Ectodermal cell (in vitro differentiated cells): ENCODE measurements around the gene MCAT.
A peak's percentile ranks its signal among the peaks of the same experiment; 100 is the strongest.

Experiments used
- H3K27ac ChIP-seq: 2 replicates; pipeline ENCODE4 v1.7.0; 2013; ENCODE audit warnings: mild to moderate bottlenecking, low read depth, low read length; ENCODE audit not compliant: insufficient read depth, poor library complexity, severe bottlenecking
- H3K27me3 ChIP-seq: 2 replicates; pipeline ENCODE4 v1.7.0; 2013; ENCODE audit warnings: mild to moderate bottlenecking, low read length; ENCODE audit not compliant: insufficient read depth, control insufficient read depth, poor library complexity, severe bottlenecking
- H3K36me3 ChIP-seq: one replicate; pipeline ENCODE4 v1.7.0; 2013; ENCODE audit warnings: low read length; ENCODE audit not compliant: control insufficient read depth, insufficient read depth
- H3K4me1 ChIP-seq: one replicate; pipeline ENCODE4 v1.7.0; 2013; ENCODE audit warnings: low read length; ENCODE audit not compliant: control insufficient read depth, insufficient read depth
- H3K4me3 ChIP-seq: 2 replicates; pipeline ENCODE4 v1.7.0; 2013; ENCODE audit warnings: low read depth, low read length, control low read depth; ENCODE audit not compliant: insufficient read depth
- H3K9me3 ChIP-seq: 2 replicates; pipeline ENCODE4 v1.7.0; 2013; ENCODE audit warnings: mild to moderate bottlenecking, low read length, moderate library complexity; ENCODE audit not compliant: control insufficient read depth
- WGBS, 2 experiments: methylation state at CpG; one replicate each; pipeline ENCODE4 v1.1.7; 2013; ENCODE audit warnings: missing lambda C conversion rate in 2 of 2; 5-methylcytosine and 5-hydroxymethylcytosine counted together

MCAT gene

DNA sequence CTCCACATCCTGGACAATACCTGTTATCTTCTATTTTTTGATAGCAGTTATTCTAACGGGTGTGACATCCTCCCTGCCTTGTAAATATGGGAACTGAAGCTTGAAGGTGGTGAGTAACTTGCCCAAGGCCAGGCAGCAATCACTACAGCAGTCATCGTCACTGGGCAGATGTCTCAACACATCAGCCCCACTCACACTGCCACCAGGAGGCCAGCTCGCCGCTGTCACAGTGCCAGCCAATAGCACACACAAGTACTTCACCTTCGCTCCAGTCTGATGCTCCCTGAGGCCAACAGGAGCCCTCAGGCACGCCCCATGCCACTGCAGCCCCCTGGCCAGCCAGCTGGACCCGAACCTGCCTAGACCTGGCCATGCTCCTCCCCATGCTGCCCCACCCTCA, 49.1 kb downstream of the MCAT start:
- Histone ChIP-seq H3K9me3 (peaks cover 3% of the 10 kb centered on the region), H3K4me1 (no peaks in the 10 kb centered on the region), H3K36me3 (no peaks in the 10 kb centered on the region), H3K27me3 (no peaks in the 10 kb centered on the region), H3K4me3 (no peak overlapping the region), H3K27ac (no peak overlapping the region)
- whole genome bisulfite sequencing, 2 experiments, result 82 to 86% methylated on average over 7 of the region's 7 CpGs

DNA sequence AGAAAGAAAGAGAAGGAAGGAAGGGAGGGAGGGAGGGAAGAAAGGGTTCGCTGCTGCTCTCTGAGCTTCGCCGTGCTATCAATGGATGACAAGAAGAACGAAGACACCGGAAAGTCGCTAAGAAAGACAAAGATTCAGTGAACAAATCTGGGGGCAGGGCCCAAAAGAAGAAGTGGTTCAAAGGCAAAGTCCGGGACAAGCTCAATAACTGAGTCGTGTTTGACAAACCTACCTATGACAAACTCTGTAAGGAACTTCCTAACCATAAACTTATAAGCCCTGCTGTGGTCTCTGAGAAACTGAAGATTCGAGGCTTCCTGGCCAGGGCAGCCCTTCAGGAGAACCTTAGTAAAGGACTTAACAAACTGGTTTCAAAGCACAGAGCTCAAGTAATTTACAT, 51.1 kb downstream of the MCAT start:
- no peaks in the 10 kb centered on the region for H3K4me1 ChIP-seq
- 92% methylated on average over 9 of the region's 9 CpGs for WGBS, 2 experiments
- peaks cover 3% of the 10 kb centered on the region for H3K9me3 ChIP-seq
- no peak overlapping the region for H3K4me3 ChIP-seq
- H3K27me3 ChIP-seq, result no peaks in the 10 kb centered on the region
- no peak overlapping the region for H3K27ac ChIP-seq
- no peaks in the 10 kb centered on the region for H3K36me3 ChIP-seq

DNA sequence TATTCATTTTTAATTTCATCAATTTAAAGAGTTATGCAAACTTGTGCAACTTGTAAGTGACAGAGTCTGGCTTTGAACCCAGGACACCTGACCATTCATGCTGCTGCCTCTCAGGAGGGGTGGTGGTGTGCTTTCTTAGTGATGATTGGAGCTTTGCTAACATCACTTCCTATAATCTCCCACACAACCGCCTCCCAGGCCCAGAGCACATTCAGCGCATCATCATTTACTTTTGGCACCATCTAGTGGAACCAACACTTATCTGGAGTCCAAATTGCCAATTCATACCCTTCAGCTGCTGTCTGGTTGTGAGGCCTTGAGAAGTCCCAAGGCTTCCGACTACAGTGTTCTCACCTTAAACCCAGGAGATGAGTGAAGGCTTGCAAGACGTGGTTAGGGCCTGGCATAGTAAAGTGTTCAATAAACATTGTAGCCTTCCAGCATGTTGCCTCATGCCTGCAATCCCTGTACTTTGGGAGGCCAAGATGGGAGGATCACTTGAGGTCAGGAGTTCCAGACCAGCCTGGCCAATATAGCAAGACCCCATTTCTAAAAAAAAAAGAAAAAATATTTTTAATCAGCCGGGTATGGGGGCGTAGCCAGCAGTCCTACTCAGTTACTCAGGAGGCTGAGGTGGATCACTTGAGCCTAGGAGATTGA, 52.9 kb downstream of the MCAT start:
- Histone ChIP-seq H3K4me1 (no peaks in the 10 kb centered on the region), H3K9me3 (no peaks in the 10 kb centered on the region), H3K4me3 (no peak overlapping the region), H3K27ac (no peak overlapping the region), H3K36me3 (no peaks in the 10 kb centered on the region), H3K27me3 (no peaks in the 10 kb centered on the region)
- 89 to 92% methylated on average over 6 of the region's 6 CpGs for WGBS, 2 experiments

DNA sequence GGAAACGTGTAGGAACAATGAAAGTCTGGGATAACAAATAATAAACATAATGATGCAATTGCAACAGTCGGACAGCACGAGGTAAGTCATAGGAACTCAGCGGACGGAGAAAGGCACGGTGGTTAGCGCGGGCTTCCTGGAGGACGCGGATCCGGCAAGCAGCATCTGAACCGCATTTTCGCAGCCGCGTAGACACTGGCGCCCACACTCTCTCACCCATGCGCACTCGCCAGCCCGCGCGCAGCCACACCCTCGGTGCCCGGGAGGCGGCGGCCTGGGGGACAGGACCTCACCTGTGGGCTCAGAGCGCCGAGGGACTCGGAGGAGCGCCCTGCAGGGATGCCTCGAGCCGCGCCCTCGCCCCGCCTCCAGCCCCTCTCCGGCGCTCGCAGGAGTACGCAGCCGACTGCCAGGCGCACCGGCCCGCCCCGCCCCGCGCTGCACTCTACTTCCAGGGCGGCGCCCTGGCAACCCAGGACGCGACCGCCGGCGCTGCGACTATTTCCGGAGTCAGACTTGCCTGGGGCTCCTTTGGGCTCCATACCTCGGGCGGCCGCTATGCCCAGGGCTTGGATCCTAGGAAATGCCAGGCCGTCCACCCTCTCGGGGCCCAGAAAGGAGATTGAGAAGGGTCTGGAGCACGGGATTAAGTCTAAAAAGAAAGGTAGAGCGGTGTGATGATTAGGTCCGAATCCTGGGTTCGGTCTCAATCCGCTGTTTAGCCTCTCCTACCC, 54.0 kb downstream of the MCAT start, which contains the start of gene TTLL1:
Gene TTLL1 (minus strand): TSS at position 408 of the 734 bp plus-strand sequence. CDS start 13,805 bp downstream, outside the sequence.
- Histone ChIP-seq H3K27me3 (no peaks in the 10 kb centered on the region), H3K4me1 (no peaks in the 10 kb centered on the region), H3K36me3 (no peaks in the 10 kb centered on the region), H3K27ac (peak within 1 kb of the TSS; percentile 26), H3K4me3 (peak within 1 kb of the TSS; percentile 76), H3K9me3 (no peaks in the 10 kb centered on the region)
- 5 to 6% methylated on average over 64 of the region's 64 CpGs for WGBS, 2 experiments

DNA sequence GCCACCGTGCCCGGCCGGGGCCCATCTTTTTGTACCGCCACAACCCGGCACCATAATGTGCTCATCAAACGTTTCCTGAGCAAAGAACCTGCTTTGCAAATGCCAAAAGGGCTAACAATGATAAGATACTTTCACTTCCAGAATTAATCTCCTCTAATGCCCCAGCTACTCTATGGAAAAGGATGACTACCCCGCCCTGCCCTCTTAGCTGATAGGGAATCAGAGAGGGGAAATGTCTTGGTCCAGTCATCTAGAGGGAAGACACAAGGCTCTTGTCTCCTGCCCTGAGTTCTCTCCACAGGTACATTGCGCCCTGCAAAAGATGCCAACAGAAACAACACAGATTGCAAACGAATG, 54.6 kb downstream of the MCAT start:
- WGBS, 2 experiments, result 72 to 77% methylated on average over 9 of the region's 9 CpGs
- Histone ChIP-seq H3K27me3 (no peaks in the 10 kb centered on the region), H3K4me1 (no peaks in the 10 kb centered on the region), H3K27ac (no peak overlapping the region), H3K36me3 (no peaks in the 10 kb centered on the region), H3K9me3 (no peaks in the 10 kb centered on the region), H3K4me3 (peak overlapping the region; percentile 76)

DNA sequence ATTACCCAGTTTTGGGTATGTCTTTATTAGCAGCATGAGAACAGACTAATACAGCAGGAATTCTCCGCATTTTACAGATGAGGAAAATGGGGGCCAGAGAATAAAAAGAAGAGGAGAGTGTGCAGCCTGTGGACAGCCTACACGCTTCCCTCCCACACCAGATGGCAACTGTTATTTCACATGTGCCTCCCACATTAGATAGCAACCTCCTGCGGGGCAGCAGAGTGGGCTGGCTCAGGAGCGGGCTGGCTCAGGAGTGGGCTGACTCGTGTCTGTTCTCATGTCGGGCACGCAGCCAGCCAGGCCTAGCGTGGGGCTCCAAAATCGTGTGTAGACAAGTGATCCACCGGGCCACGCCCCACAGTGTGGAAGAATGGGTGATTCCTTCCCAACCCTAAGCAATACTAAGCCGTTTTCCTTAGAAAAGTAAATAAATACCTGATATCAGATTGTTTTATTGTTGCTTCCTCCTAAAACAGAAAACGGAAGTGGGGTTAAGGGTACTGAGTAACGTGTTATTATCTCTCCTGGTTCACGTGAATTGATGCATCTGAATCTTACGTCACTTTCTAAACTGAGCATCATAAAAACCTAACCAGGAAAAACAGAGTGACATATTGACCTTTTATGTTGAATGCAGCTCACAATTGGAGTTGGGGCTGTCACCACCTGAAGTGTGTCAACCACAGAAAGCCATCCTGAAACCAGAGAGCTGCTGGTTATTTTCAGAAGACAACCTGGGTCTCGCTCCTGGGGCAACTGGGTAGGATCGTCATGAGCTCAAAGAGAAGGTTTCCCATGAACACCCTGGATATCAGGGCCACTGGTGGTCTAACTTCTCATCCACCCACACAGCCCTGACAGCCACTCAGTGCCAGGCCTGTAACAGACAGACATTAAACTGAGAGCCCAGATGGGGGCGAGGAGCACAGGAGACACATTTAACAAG, 57.3 kb downstream of the MCAT start:
- Histone ChIP-seq H3K36me3 (no peaks in the 10 kb centered on the region), H3K4me3 (no peak overlapping the region), H3K27ac (no peak overlapping the region), H3K27me3 (no peaks in the 10 kb centered on the region), H3K9me3 (no peaks in the 10 kb centered on the region), H3K4me1 (no peaks in the 10 kb centered on the region)
- 93 to 96% methylated on average over 18 to 19 of the region's 19 CpGs for WGBS, 2 experiments
